Measurements from ENCODE around the gene KAT8. TPM values are rescaled to one million over a fixed set of nuclear protein-coding genes. Genes with fewer than 3 reads are reported as not detected.
A peak's percentile ranks its signal among the peaks of the same experiment; 100 is the strongest.
"Not testable (repeated sequence)": the region's sequence is repeated elsewhere in the genome, so short reads cannot be mapped to it uniquely, and the experiment has no call there.

The KAT8 gene
- total RNA-seq, 2 experiments from 2014 or later: 54.8 to 56.1 TPM

- CTCF ChIA-PET: interaction anchor here (0.6 to 2.8 kb wide), 9 partner anchors 13 to 329 kb away, joined by 3 to 35 read pairs (median 9); partner anchors contain the start of gene KAT8
These were observed 26.3 kb downstream of the KAT8 start for GRCh38 chr16:31143694-31144148.

GRCh38 chr16:31144418-31144817 is 27.0 kb downstream of the KAT8 start:
- H3K27me3 Mint-ChIP-seq; H3K9me3 Mint-ChIP-seq (ENCODE audit: low read depth); ATAC-seq; H3K36me3 Mint-ChIP-seq; DNase-seq; H3K4me1 Mint-ChIP-seq; H3K4me3 Mint-ChIP-seq; H3K27ac Mint-ChIP-seq: not testable (repeated sequence)
- CTCF ChIA-PET: interaction anchor here (0.6 to 1.7 kb wide), 5 partner anchors 14 to 159 kb away, joined by 3 to 4 read pairs (median 3); partner anchors contain the start of gene FUS

More at GRCh38 chr16:31143694-31144148, 26.3 kb downstream of the KAT8 start:
- H3K9me3 Mint-ChIP-seq (ENCODE audit: low read depth): no peaks in the 10 kb centered on the region
- ATAC-seq (no peak), DNase-seq (no peak)
- peak overlapping the region; percentile 63 for H3K27ac Mint-ChIP-seq
- peaks cover 10% of the 10 kb centered on the region for H3K27me3 Mint-ChIP-seq
- peaks cover 10% of the 10 kb centered on the region for H3K4me1 Mint-ChIP-seq
- H3K36me3 Mint-ChIP-seq: no peaks in the 10 kb centered on the region
- H3K4me3 Mint-ChIP-seq: no peak overlapping the region

GRCh38 chr16:31145398-31145990 is 28.0 kb downstream of the KAT8 start:
- Mint-ChIP-seq H3K4me3 (no peak overlapping the region), H3K36me3 (no peaks in the 10 kb centered on the region), H3K27ac (no peak overlapping the region), H3K27me3 (peaks cover 10% of the 10 kb centered on the region), H3K9me3 (ENCODE audit: low read depth) (no peaks in the 10 kb centered on the region), H3K4me1 (peaks cover 10% of the 10 kb centered on the region)
- no peak for DNase-seq
- no peak for ATAC-seq
- CTCF ChIA-PET: interaction anchor here (0.7 to 1.7 kb wide), 5 partner anchors 15 to 160 kb away, joined by 3 to 4 read pairs (median 3); no protein-coding TSS in a partner anchor

GRCh38 chr16:31147574-31147973 is 30.1 kb downstream of the KAT8 start:
- Mint-ChIP-seq H3K9me3 (ENCODE audit: low read depth) (no peaks in the 10 kb centered on the region), H3K4me1 (peaks cover 2% of the 10 kb centered on the region), H3K4me3 (no peak overlapping the region), H3K27ac (no peak overlapping the region), H3K36me3 (no peaks in the 10 kb centered on the region), H3K27me3 (peaks cover 10% of the 10 kb centered on the region)
- no peak for DNase-seq
- CTCF ChIA-PET: no interaction called here
- ATAC-seq: no peak

- DNase-seq (no peak), ATAC-seq (no peak)
- Mint-ChIP-seq H3K27me3 (peaks cover 10% of the 10 kb centered on the region), H3K4me1 (peaks cover 1% of the 10 kb centered on the region), H3K9me3 (ENCODE audit: low read depth) (no peaks in the 10 kb centered on the region), H3K36me3 (no peaks in the 10 kb centered on the region), H3K4me3 (no peak overlapping the region), H3K27ac (no peak overlapping the region)
- CTCF ChIA-PET: no interaction called here
These were observed 30.8 kb downstream of the KAT8 start for GRCh38 chr16:31148281-31148728.

- ATAC-seq (no peak), DNase-seq (no peak)
- Mint-ChIP-seq H3K27me3 (peaks cover 10% of the 10 kb centered on the region), H3K4me1 (no peaks in the 10 kb centered on the region), H3K9me3 (ENCODE audit: low read depth) (no peaks in the 10 kb centered on the region), H3K36me3 (no peaks in the 10 kb centered on the region), H3K27ac (no peak overlapping the region), H3K4me3 (no peak overlapping the region)
- CTCF ChIA-PET: no interaction called here
These were observed 31.4 kb downstream of the KAT8 start for GRCh38 chr16:31148896-31149295.

- Mint-ChIP-seq H3K9me3 (ENCODE audit: low read depth) (no peaks in the 10 kb centered on the region), H3K36me3 (no peaks in the 10 kb centered on the region), H3K4me3 (no peak overlapping the region), H3K27me3 (peaks cover 10% of the 10 kb centered on the region), H3K4me1 (no peaks in the 10 kb centered on the region), H3K27ac (no peak overlapping the region)
- no peak for DNase-seq
- no peak for ATAC-seq
- CTCF ChIA-PET: no interaction called here
These were observed 31.9 kb downstream of the KAT8 start for GRCh38 chr16:31149332-31149731.

GRCh38 chr16:31149894-31150890 is 32.7 kb downstream of the KAT8 start, which contains the start of gene PRSS36:
Gene PRSS36 (minus strand): TSS chr16:31150066. CDS start chr16:31150035, 31 bp downstream.
- H3K9me3 Mint-ChIP-seq (ENCODE audit: low read depth): no peaks in the 10 kb centered on the region
- no peaks in the 10 kb centered on the region for H3K4me1 Mint-ChIP-seq
- CTCF ChIA-PET: interaction anchor here (2.9 kb wide), 1 partner anchor 8 kb away, joined by 15 read pairs; no protein-coding TSS in a partner anchor
- H3K27ac Mint-ChIP-seq: no peak within 1 kb of the TSS
- ATAC-seq: no peak
- DNase-seq: no peak
- H3K27me3 Mint-ChIP-seq: peaks cover 10% of the 10 kb centered on the region
- no peak within 1 kb of the TSS for H3K4me3 Mint-ChIP-seq
- no peaks in the 10 kb centered on the region for H3K36me3 Mint-ChIP-seq

GRCh38 chr16:31150976-31151375 is 33.5 kb downstream of the KAT8 start:
- not testable (repeated sequence) for H3K27me3 Mint-ChIP-seq; H3K27ac Mint-ChIP-seq; H3K9me3 Mint-ChIP-seq (ENCODE audit: low read depth); H3K4me1 Mint-ChIP-seq; H3K4me3 Mint-ChIP-seq; H3K36me3 Mint-ChIP-seq; DNase-seq; ATAC-seq
- CTCF ChIA-PET: interaction anchor here (2.9 kb wide), 1 partner anchor 9 kb away, joined by 15 read pairs; no protein-coding TSS in a partner anchor

GRCh38 chr16:31157136-31157535 is 39.7 kb downstream of the KAT8 start:
- no peak overlapping the region for H3K27ac Mint-ChIP-seq
- peaks cover 9% of the 10 kb centered on the region for H3K4me1 Mint-ChIP-seq
- no peak for DNase-seq
- ATAC-seq: peak; percentile 33
- H3K9me3 Mint-ChIP-seq (ENCODE audit: low read depth): no peaks in the 10 kb centered on the region
- peaks cover 10% of the 10 kb centered on the region for H3K27me3 Mint-ChIP-seq
- no peaks in the 10 kb centered on the region for H3K36me3 Mint-ChIP-seq
- H3K4me3 Mint-ChIP-seq: peak overlapping the region; percentile 36
- CTCF ChIA-PET: interaction anchor here (1.1 to 4.9 kb wide), 5 partner anchors 15 to 312 kb away, joined by 3 to 27 read pairs (median 3); no protein-coding TSS in a partner anchor

GRCh38 chr16:31167315-31167714 is 49.9 kb downstream of the KAT8 start:
- no peak for ATAC-seq
- no peaks in the 10 kb centered on the region for H3K36me3 Mint-ChIP-seq
- DNase-seq: no peak
- H3K27ac Mint-ChIP-seq: no peak overlapping the region
- no peaks in the 10 kb centered on the region for H3K27me3 Mint-ChIP-seq
- H3K4me1 Mint-ChIP-seq: peaks cover 2% of the 10 kb centered on the region
- H3K9me3 Mint-ChIP-seq (ENCODE audit: low read depth): no peaks in the 10 kb centered on the region
- CTCF ChIA-PET: interaction anchor here (0.9 kb wide), 1 partner anchor 43 kb away, joined by 3 read pairs; no protein-coding TSS in a partner anchor
- no peak overlapping the region for H3K4me3 Mint-ChIP-seq

- DNase-seq (no peak), ATAC-seq (no peak)
- no peaks in the 10 kb centered on the region for H3K27me3 Mint-ChIP-seq
- peaks cover 2% of the 10 kb centered on the region for H3K4me1 Mint-ChIP-seq
- H3K9me3 Mint-ChIP-seq (ENCODE audit: low read depth): no peaks in the 10 kb centered on the region
- no peak overlapping the region for H3K27ac Mint-ChIP-seq
- H3K4me3 Mint-ChIP-seq: no peak overlapping the region
- CTCF ChIA-PET: no interaction called here
- H3K36me3 Mint-ChIP-seq: no peaks in the 10 kb centered on the region
These were observed 51.4 kb downstream of the KAT8 start for GRCh38 chr16:31168848-31169247.

GRCh38 chr16:31170048-31170447 is 52.6 kb downstream of the KAT8 start:
- ATAC-seq; H3K9me3 Mint-ChIP-seq (ENCODE audit: low read depth); DNase-seq; CTCF ChIA-PET; H3K36me3 Mint-ChIP-seq; H3K27ac Mint-ChIP-seq; H3K4me3 Mint-ChIP-seq; H3K4me1 Mint-ChIP-seq; H3K27me3 Mint-ChIP-seq: not testable (repeated sequence)
